ENCODE results near the gene CUBN. TPM values are rescaled to one million over a fixed set of nuclear protein-coding genes. Genes with fewer than 3 reads are reported as not detected.

Gene CUBN
- total RNA-seq, 2 donors from 2014 or later, result 1.3 to 9.7 TPM

GRCh38 chr10:17026686-17027485 lies 102.7 kb downstream of the CUBN start:
- DNase-seq (ENCODE audit: low spot score), result no peak
- TF ChIP-seq CTCF (IDR thresholded peaks at IDR 0.05) (no peak), POLR2A (IDR thresholded peaks at IDR 0.05) (no peak), POLR2AphosphoS5 (IDR thresholded peaks at IDR 0.05) (no peak)
- H3K4me1 ChIP-seq (replicated peaks), result no peaks in the 10 kb centered on the region
- H3K27me3 ChIP-seq (replicated peaks; ENCODE audit: insufficient read depth), result no peaks in the 10 kb centered on the region
- no peaks in the 10 kb centered on the region for H3K9me3 ChIP-seq
- no peaks in the 10 kb centered on the region for H3K36me3 ChIP-seq
- 92% methylated on average over 6 of the region's 6 CpGs for WGBS
- no peak overlapping the region for H3K27ac ChIP-seq
- H3K4me3 ChIP-seq, result no peak overlapping the region
- intact Hi-C loops (cut with DNase I), result no loop called here

GRCh38 chr10:17025444-17026295 lies 103.9 kb downstream of the CUBN start:
- 67% methylated on average over 7 of the region's 7 CpGs for WGBS
- intact Hi-C loops (cut with DNase I), result no loop called here
- Histone ChIP-seq H3K27ac (no peak overlapping the region), H3K4me1 (replicated peaks) (no peaks in the 10 kb centered on the region), H3K36me3 (no peaks in the 10 kb centered on the region), H3K27me3 (replicated peaks; ENCODE audit: insufficient read depth) (no peaks in the 10 kb centered on the region), H3K9me3 (no peaks in the 10 kb centered on the region), H3K4me3 (no peak overlapping the region)
- no peak for DNase-seq (ENCODE audit: low spot score)
- TF ChIP-seq POLR2A (IDR thresholded peaks at IDR 0.05) (no peak), POLR2AphosphoS5 (IDR thresholded peaks at IDR 0.05) (no peak), CTCF (IDR thresholded peaks at IDR 0.05) (no peak)

GRCh38 chr10:17024461-17024860 lies 105.2 kb downstream of the CUBN start:
- Histone ChIP-seq H3K4me3 (no peak overlapping the region), H3K9me3 (no peaks in the 10 kb centered on the region), H3K27ac (no peak overlapping the region), H3K4me1 (replicated peaks) (no peaks in the 10 kb centered on the region), H3K36me3 (no peaks in the 10 kb centered on the region), H3K27me3 (replicated peaks; ENCODE audit: insufficient read depth) (no peaks in the 10 kb centered on the region)
- 99% methylated on average over 4 of the region's 4 CpGs for WGBS
- DNase-seq (ENCODE audit: low spot score), result no peak
- TF ChIP-seq CTCF (IDR thresholded peaks at IDR 0.05) (no peak), POLR2AphosphoS5 (IDR thresholded peaks at IDR 0.05) (no peak), POLR2A (IDR thresholded peaks at IDR 0.05) (no peak)
- intact Hi-C loops (cut with DNase I), result no loop called here

GRCh38 chr10:17023386-17024298 lies 106.0 kb downstream of the CUBN start:
- DNase-seq (ENCODE audit: low spot score), result no peak
- intact Hi-C loops (cut with DNase I), result no loop called here
- Histone ChIP-seq H3K27ac (no peak overlapping the region), H3K4me1 (replicated peaks) (no peaks in the 10 kb centered on the region), H3K36me3 (no peaks in the 10 kb centered on the region), H3K27me3 (replicated peaks; ENCODE audit: insufficient read depth) (no peaks in the 10 kb centered on the region), H3K9me3 (no peaks in the 10 kb centered on the region), H3K4me3 (no peak overlapping the region)
- no peak for TF ChIP-seq POLR2AphosphoS5 (IDR thresholded peaks at IDR 0.05)
- no peak for TF ChIP-seq POLR2A (IDR thresholded peaks at IDR 0.05)
- no peak for TF ChIP-seq CTCF (IDR thresholded peaks at IDR 0.05)
- WGBS, result 36% methylated on average over 13 of the region's 13 CpGs

Measured in prostate gland (tissue), 2 donors.